Epithelial cell of esophagus (primary cell): Measurements from ENCODE around the gene MXRA8.

Experiments
- DNase-seq: peaks from one replicate; pipeline ENCODE4 v3.0.0; 2010; ENCODE audit warnings: low read depth
- H3K4me3 ChIP-seq: 2 replicates; pipeline ENCODE4 v1.5.1; 2011; ENCODE audit warnings: mild to moderate bottlenecking, low read length, control low read depth
- TF ChIP-seq, protein P1 (sequence below): IDR thresholded peaks from 2 replicates; pipeline ENCODE4 v1.5.1; 2011; ENCODE audit warnings: low read depth, mild to moderate bottlenecking, low read length, control low read depth, inconsistent platforms; ENCODE audit not compliant: insufficient read depth; ENCODE audit errors: missing control alignments

The MXRA8 gene

DNA sequence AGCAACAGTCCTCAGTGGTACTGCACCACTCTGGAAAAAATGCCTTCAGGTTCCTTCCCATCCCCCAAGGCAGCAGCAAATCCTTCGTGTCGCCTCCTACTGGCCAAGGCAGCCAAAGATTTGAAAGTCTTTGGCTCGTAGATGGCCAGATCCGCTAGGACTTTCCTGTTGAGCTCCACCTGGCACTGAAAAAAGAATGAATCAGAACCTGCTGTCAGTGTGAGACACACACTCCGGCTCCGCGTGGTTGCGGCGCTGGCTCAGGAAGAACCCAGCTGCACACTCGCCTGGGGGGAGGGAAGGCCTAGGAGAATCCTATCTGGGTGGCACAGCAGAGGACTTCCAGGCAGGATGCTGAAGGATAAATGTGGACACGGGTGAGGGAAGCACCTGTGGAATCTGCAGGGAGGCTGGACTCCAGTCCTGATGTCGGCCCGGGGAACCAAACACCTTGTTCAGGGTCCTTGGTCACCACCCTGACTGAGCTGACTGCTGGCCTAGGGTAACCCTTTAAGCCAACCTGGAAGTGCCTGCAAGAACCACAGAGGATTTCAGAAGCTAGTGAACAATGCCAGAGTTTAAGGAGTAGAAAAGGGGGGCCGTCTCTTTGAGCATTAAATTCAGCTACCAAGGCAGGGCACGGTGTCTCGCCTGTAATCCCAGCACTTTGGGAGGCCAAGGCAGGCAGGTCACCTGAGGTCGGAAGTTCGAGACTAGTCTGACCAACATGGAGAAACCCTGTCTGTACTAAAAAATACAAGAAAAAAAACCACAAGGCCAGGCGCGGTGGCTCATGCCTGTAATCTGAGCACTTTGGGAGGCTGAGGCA, 43.9 kb upstream of the MXRA8 start:
- no peak overlapping the region for H3K4me3 ChIP-seq
- peak; percentile 95 for DNase-seq
- TF ChIP-seq, protein P1, sequence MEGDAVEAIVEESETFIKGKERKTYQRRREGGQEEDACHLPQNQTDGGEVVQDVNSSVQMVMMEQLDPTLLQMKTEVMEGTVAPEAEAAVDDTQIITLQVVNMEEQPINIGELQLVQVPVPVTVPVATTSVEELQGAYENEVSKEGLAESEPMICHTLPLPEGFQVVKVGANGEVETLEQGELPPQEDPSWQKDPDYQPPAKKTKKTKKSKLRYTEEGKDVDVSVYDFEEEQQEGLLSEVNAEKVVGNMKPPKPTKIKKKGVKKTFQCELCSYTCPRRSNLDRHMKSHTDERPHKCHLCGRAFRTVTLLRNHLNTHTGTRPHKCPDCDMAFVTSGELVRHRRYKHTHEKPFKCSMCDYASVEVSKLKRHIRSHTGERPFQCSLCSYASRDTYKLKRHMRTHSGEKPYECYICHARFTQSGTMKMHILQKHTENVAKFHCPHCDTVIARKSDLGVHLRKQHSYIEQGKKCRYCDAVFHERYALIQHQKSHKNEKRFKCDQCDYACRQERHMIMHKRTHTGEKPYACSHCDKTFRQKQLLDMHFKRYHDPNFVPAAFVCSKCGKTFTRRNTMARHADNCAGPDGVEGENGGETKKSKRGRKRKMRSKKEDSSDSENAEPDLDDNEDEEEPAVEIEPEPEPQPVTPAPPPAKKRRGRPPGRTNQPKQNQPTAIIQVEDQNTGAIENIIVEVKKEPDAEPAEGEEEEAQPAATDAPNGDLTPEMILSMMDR, result peak; percentile 76

DNA sequence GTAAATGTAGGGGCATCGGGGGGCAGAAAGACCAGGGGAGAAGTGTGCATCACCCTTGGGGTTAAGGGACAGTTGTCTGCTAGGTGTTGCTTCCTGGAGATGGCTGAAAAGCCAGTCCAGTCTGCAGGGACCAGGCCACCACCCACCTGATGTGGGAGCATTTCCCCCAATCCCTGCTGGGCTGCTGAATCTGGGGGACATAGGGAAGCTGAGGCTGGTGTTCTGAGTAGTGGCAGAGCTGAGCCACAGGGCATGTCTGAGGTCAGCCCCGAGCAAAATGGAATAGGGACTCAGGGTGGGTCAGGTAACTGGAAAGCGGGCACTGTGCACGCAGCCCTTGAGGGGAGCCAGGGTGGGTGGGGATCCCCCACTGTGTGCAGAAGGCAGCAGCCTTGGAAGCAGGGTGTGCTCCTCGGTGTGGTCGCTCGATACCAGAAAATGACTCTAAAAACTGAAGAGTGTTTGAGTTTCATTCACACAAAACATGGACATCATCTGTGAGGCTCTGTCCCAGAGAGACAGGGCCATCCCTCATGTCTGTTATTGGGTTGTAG, 43.2 kb upstream of the MXRA8 start:
- no peak for DNase-seq
- no peak overlapping the region for H3K4me3 ChIP-seq
- TF ChIP-seq, protein P1, result no peak

DNA sequence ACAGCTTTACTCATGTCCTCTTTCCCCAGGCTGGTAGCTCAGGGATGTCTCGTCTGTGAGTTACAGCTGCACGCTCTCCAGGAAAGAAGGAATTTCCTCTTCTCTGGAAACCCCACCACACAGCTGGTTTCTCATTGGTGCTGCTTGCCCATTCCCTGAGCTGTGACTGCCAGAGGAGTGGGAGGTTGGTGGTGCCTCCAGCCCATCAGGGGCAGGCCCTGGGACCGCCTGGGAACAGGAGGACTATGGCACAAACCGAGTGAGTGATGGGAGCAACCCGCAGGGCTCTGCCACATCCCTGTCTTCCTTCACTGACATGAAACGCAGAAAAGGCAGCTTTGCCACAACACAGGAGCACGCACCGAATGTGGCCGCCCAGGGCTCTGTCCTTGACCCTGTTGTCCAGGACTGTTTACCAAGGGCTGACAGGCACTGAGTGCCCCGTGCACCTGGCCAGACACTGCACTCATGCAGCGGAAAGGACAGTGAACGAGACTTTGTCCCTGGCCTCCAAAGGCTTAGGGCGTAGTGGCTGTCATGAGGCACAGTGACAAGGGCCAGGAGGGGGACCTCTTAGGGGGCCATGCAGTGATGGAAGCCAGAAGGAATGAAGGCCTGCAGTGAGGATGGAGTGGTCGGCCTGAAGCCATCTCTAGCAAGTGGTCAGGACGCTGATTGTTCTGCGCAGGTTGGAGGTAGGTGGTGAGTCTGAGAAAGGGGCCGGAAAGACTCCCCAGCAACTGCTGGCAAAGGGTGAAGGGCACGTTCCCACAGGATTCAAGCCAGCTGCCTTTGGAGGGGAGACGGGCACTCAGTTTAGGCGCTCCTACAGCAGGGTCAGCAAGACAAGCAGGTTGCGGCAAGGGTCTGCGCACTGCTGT, 42.5 kb upstream of the MXRA8 start:
- TF ChIP-seq, protein P1, result no peak
- H3K4me3 ChIP-seq, result peak overlapping the region; percentile 97
- no peak for DNase-seq

DNA sequence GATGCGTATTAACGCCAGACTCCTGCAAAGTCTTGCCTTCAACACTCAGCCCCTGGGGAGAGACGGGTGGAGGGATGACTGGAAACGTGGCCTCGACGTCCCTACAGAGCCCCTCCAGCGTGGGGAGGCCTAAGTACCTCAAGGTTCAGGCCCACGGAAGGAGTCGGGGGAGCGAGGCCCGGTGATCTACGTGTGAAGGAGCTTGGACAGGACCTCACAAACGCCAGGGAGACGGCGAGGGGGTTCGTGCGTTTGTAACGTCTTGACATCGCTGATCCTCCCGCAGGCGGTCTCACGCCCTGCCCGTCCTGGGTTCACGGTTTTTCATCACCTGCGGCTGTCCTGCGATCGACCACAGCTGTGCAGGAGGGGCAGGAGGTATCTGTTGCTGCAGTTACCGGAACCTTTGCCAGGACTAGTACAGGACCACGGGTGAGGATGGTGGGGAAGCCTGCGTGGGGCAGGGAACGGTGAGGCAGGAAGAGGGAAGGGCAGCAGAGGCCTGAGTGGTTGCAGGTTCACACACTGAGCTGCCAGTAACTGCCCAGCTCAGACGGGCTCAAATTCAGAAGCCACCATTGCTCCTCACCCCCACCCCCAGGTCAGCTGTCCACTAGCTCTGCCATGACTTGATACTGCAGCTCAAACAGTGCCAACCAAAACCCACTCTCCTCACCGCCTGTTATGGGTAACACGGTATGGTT, 41.7 kb upstream of the MXRA8 start:
- no peak for DNase-seq
- H3K4me3 ChIP-seq, result peak overlapping the region; percentile 97
- TF ChIP-seq, protein P1, result no peak

GRCh38 chr1:1399187-1399871, 41.0 kb upstream of the MXRA8 start, which contains the start of gene CCNL2:
Gene CCNL2 (minus strand): TSS chr1:1399335. CDS start chr1:1399306, 29 bp downstream.
- DNase-seq, result peak; percentile 99
- H3K4me3 ChIP-seq, result peak within 1 kb of the TSS; percentile 97
- TF ChIP-seq, protein P1, result peak; percentile 51

GRCh38 chr1:1398677-1399186, 40.4 kb upstream of the MXRA8 start:
- DNase-seq, result no peak
- H3K4me3 ChIP-seq, result peak overlapping the region; percentile 86
- TF ChIP-seq, protein P1, result no peak
